22Rv1 (cell line): ENCODE data around the gene RTF2.

ENCODE experiments used
- H3K27ac ChIP-seq: fragments of 450-650 bp; 2 replicates; pipeline ENCODE4 v1.5.1; 2017
- ZFX ChIP-seq: fragments of 450-650 bp; IDR thresholded peaks from 2 replicates; pipeline ENCODE4 v1.6.1; 2017; ENCODE audit warnings: antibody characterized with exemption, borderline replicate concordance
- TF ChIP-seq, protein P1 (sequence below): fragments of 450-650 bp; IDR thresholded peaks from 2 replicates; pipeline ENCODE4 v1.5.1; 2017; ENCODE audit warnings: mild to moderate bottlenecking

Gene RTF2

DNA sequence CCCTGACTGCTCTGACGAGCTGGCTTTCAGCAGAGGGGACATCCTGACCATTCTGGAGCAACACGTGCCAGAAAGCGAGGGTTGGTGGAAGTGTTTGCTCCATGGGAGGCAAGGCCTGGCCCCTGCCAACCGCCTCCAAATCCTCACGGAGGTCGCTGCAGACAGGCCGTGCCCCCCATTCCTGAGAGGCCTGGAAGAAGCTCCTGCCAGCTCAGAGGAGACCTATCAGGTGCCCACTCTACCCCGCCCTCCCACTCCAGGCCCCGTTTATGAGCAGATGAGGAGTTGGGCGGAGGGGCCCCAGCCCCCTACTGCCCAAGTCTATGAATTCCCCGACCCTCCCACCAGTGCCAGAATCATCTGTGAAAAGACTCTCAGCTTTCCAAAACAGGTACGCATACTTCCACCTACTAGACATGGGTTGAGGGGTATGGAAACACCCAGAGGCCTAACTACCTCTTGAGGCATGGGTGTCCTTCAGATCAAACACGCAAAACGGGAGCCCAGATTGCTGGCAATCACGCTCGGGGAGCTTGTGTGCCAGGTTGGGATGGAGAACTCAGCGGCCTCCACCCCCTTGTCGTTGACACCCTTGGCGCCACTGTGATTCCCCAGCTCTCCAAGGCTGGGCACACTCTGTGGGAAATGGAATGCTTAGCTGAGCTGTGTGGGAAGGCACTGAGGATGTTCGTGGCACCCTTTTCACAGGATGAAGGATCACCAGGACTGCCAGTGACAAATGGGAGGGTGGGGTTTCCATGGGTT is 31.0 kb upstream of the RTF2 start:
- no peak overlapping the region for H3K27ac ChIP-seq
- no peak for TF ChIP-seq ZFX
- TF ChIP-seq, protein P1, sequence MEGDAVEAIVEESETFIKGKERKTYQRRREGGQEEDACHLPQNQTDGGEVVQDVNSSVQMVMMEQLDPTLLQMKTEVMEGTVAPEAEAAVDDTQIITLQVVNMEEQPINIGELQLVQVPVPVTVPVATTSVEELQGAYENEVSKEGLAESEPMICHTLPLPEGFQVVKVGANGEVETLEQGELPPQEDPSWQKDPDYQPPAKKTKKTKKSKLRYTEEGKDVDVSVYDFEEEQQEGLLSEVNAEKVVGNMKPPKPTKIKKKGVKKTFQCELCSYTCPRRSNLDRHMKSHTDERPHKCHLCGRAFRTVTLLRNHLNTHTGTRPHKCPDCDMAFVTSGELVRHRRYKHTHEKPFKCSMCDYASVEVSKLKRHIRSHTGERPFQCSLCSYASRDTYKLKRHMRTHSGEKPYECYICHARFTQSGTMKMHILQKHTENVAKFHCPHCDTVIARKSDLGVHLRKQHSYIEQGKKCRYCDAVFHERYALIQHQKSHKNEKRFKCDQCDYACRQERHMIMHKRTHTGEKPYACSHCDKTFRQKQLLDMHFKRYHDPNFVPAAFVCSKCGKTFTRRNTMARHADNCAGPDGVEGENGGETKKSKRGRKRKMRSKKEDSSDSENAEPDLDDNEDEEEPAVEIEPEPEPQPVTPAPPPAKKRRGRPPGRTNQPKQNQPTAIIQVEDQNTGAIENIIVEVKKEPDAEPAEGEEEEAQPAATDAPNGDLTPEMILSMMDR: no peak

- no peak overlapping the region for H3K27ac ChIP-seq
- TF ChIP-seq, protein P1: no peak
These were observed 30.1 kb upstream of the RTF2 start for GRCh38 chr20:56438284-56438683.

GRCh38 chr20:56439771-56440291 is 28.6 kb upstream of the RTF2 start:
- no peak overlapping the region for H3K27ac ChIP-seq

GRCh38 chr20:56440346-56441007 is 27.9 kb upstream of the RTF2 start:
- TF ChIP-seq, protein P1: no peak
- TF ChIP-seq ZFX: no peak
- no peak overlapping the region for H3K27ac ChIP-seq

More at GRCh38 chr20:56439771-56440291, 28.6 kb upstream of the RTF2 start:
- TF ChIP-seq, protein P1: no peak
- no peak for TF ChIP-seq ZFX

GRCh38 chr20:56442389-56443365 is 25.8 kb upstream of the RTF2 start:
- H3K27ac ChIP-seq: no peak overlapping the region
- TF ChIP-seq, protein P1: no peak
- TF ChIP-seq ZFX: no peak

DNA sequence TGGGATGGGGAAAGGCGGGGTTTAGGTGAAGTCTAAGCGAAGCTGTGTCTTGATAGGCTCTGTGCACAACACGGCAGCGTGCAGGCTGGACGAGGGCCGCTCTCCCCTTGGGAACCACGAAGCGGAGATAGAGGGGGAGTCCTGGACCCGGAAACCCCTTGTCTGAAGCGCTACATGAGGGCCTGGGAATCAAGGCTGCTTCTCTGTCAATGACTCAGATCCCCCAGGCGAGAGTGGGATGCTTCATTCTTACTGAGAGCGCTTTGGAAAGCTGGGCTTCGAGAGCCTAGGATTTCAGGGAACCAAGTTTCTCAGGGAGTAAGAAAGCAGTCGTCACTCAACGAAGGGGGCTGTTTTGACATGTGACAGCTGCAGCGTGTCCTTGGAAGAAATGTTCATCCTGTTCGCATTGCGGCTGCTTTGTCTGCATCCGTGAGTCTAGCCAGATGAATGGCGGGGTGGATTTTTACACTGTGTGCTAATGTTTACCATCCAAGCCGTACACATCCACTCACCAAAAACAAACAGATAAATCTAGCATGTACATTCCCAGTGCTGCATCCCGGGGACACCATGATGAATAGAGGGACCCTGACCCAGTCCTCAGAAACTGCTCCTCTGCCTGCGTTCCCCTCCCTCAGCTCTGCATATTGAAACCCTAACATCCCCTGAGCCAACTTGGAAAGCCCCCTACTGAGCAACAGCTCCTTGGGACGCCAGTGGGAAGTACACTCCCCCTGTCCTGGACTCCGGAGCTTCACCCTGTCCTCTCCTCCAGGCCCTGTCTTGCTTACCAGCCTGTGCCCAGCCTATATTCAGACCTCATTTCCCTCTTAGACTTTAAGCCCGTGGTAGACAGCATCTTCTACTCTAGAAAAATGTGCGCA is 24.5 kb upstream of the RTF2 start:
- no peak overlapping the region for H3K27ac ChIP-seq
- TF ChIP-seq ZFX: no peak
- TF ChIP-seq, protein P1: no peak
